B cell (primary cell): ENCODE measurements around the gene C19orf47. TPM values are rescaled to one million over a fixed set of nuclear protein-coding genes. Genes with fewer than 3 reads are reported as not detected.

Source experiments
- ATAC-seq: fragments of 200-7000 bp; cut with Tn5 transposase; one replicate; pipeline ENCODE4 v1.10.0; 2021; ENCODE audit warnings: low read depth, mild to moderate bottlenecking, moderate number of reproducible peaks, moderate library complexity
- CTCF ChIA-PET: fragments of 350-600 bp; sonication (Branson Sonifier 250); formaldehyde crosslinking; loops from one replicate; lab custom pipeline; 2021; ENCODE audit warnings: antibody characterized with exemption, inconsistent platforms; lab: Charles Lee
- POLR2A ChIA-PET: fragments of 350-600 bp; sonication (Branson Sonifier 250); formaldehyde crosslinking; loops from one replicate; lab custom pipeline; 2021; ENCODE audit warnings: antibody characterized with exemption; lab: Charles Lee
- DNase-seq: peaks from one replicate; pipeline ENCODE4 v3.0.0; 2013
- H2AFZ ChIP-seq: 2 replicates; pipeline ENCODE4 v1.6.1; 2012; ENCODE audit warnings: mild to moderate bottlenecking, low read depth, low read length; ENCODE audit not compliant: insufficient read depth, poor library complexity, severe bottlenecking
- H3K27ac ChIP-seq, 2 donors: 1 replicate in 1 of 2; 2 replicates in 1 of 2; pipeline ENCODE4 v1.5.1; 2012 to 2013; ENCODE audit warnings: low read length in 2 of 2, mild to moderate bottlenecking in 2 of 2, moderate library complexity in 1 of 2
- H3K27me3 ChIP-seq, 4 experiments: fragments of 200-600 bp in 1 of 4; sonication (generic) in 1 of 4; replicated peaks in 1 of 4; 1 replicate in 2 of 4; 2 replicates in 2 of 4; pipeline versions ENCODE4 v1.6.1 to v1.7.0; 2013 to 2016; ENCODE audit warnings: low read length in 3 of 4, mild to moderate bottlenecking in 2 of 4, mixed read lengths in 1 of 4, moderate library complexity in 1 of 4; ENCODE audit not compliant: insufficient read depth in 4 of 4, control insufficient read depth in 3 of 4; ENCODE audit errors: control extremely low read depth in 1 of 4
- H3K36me3 ChIP-seq, 2 experiments: replicated peaks in 1 of 2; 1 replicate in 1 of 2; 2 replicates in 1 of 2; pipeline versions ENCODE4 v1.6.1 to v1.7.1; 2013; ENCODE audit warnings: low read length in 1 of 2; ENCODE audit not compliant: insufficient read depth in 2 of 2, control insufficient read depth in 1 of 2; ENCODE audit errors: control extremely low read depth in 1 of 2, extremely low read depth in 1 of 2
- H3K4me1 ChIP-seq, 2 donors: fragments of 200-600 bp in 1 of 2; sonication (generic) in 1 of 2; 1 replicate in 1 of 2; 2 replicates in 1 of 2; pipeline versions ENCODE4 v1.5.1 to v1.6.1; 2013 to 2017; ENCODE audit warnings: low read length in 2 of 2; ENCODE audit not compliant: control insufficient read depth in 2 of 2, insufficient read depth in 2 of 2
- H3K4me2 ChIP-seq: replicated peaks from 2 replicates; pipeline ENCODE3; 2012; ENCODE audit warnings: mild to moderate bottlenecking, low read depth, low read length; ENCODE audit not compliant: poor library complexity, severe bottlenecking
- H3K4me3 ChIP-seq, 5 experiments: fragments of 200-600 bp in 1 of 5; sonication (generic) in 1 of 5; 1 replicate in 3 of 5; 2 replicates in 2 of 5; pipeline versions ENCODE4 v1.5.1 to v1.7.0; 2011 to 2016; ENCODE audit warnings: low read length in 4 of 5, mild to moderate bottlenecking in 4 of 5, low read depth in 2 of 5, control low read depth in 1 of 5, moderate library complexity in 1 of 5; ENCODE audit not compliant: insufficient read depth in 1 of 5; ENCODE audit errors: control extremely low read depth in 1 of 5, extremely low read depth in 1 of 5
- H3K79me2 ChIP-seq: fragments of 200-600 bp; sonication (generic); one replicate; pipeline ENCODE4 v1.6.0; 2016; ENCODE audit warnings: low read length; ENCODE audit not compliant: control insufficient read depth, insufficient read depth
- H3K9ac ChIP-seq: fragments of 200-600 bp; sonication (generic); 2 replicates; pipeline ENCODE4 v1.6.1; 2017; ENCODE audit warnings: mild to moderate bottlenecking, low read length, moderate library complexity
- H3K9me3 ChIP-seq, 3 donors: one replicate each; pipeline versions ENCODE4 v1.6.1 to v1.7.1; 2013; ENCODE audit warnings: low read length in 2 of 3; ENCODE audit not compliant: control insufficient read depth in 2 of 3, insufficient read depth in 1 of 3; ENCODE audit errors: control extremely low read depth in 1 of 3
- H4K20me1 ChIP-seq: 2 replicates; pipeline ENCODE4 v1.6.0; 2012; ENCODE audit warnings: mild to moderate bottlenecking, low read length; ENCODE audit not compliant: insufficient read depth, control insufficient read depth, poor library complexity, severe bottlenecking
- H3K27ac Mint-ChIP-seq: one replicate; pipeline ENCODE4 v1.8.0; 2021; ENCODE audit warnings: mixed read lengths
- H3K27me3 Mint-ChIP-seq: one replicate; pipeline ENCODE4 v1.8.0; 2021; ENCODE audit warnings: mixed read lengths
- H3K4me1 Mint-ChIP-seq: one replicate; pipeline ENCODE4 v1.8.0; 2021; ENCODE audit warnings: mixed read lengths
- H3K4me3 Mint-ChIP-seq: one replicate; pipeline ENCODE4 v1.8.0; 2021; ENCODE audit warnings: mixed read lengths
- H3K9me3 Mint-ChIP-seq: one replicate; pipeline ENCODE4 v1.8.0; 2022; ENCODE audit warnings: mixed read lengths; ENCODE audit not compliant: insufficient read depth
- CTCF ChIP-seq: fragments of 200-600 bp; IDR thresholded peaks from one replicate; pipeline ENCODE4 v1.8.0; 2022; ENCODE audit warnings: antibody characterized with exemption, mild to moderate bottlenecking
- EZH2 ChIP-seq: IDR thresholded peaks from 2 replicates; pipeline ENCODE4 v1.6.1; 2012; ENCODE audit warnings: borderline replicate concordance, low read depth, mild to moderate bottlenecking, moderate library complexity, low read length; ENCODE audit not compliant: insufficient read depth, poor library complexity, severe bottlenecking
- WGBS: methylation state at CpG from one replicate; pipeline ENCODE4 v1.1.5; 2013; ENCODE audit warnings: missing lambda C conversion rate; ENCODE audit not compliant: insufficient coverage; 5-methylcytosine and 5-hydroxymethylcytosine counted together
- intact Hi-C: fragments of 100-400 bp; cut with micrococcal nuclease; formaldehyde crosslinking; loops from one replicate; pipeline ENCODE4 v1.10.0; 2022
- polyA plus RNA-seq: library from polyadenylated mRNA; depleted of rRNA; stranded (reverse); fragments of >200 nt; gene quantifications from 2 replicates; pipeline ENCODE4 v1.2.3, GENCODE V29; 2012
- total RNA-seq, 2 donors: library from RNA; stranded (reverse); fragments of 120-200 nt in 1 of 2; gene quantifications; 1 replicate in 1 of 2; 2 replicates in 1 of 2; pipeline versions ENCODE4 v1.2.3 to v1.2.4, GENCODE V29; 2013 to 2022

C19orf47 gene
- total and polyA plus RNA-seq, 2 donors (not counting 1 experiment from before 2014, with no cell fraction given): 12.7 to 16.7 TPM

GRCh38 chr19:40388481-40388880, 40.3 kb upstream of the C19orf47 start:
- Histone ChIP-seq H3K4me1 (no peaks in the 10 kb centered on the region), H3K9me3 (no peaks in the 10 kb centered on the region), H3K9ac (no peak overlapping the region), H3K4me2 (no peak overlapping the region), H3K79me2 (no peaks in the 10 kb centered on the region), H3K36me3 (no peaks in the 10 kb centered on the region), H3K4me3 (no peak overlapping the region), H4K20me1 (no peaks in the 10 kb centered on the region), H3K27ac (no peak overlapping the region), H3K27me3 (peaks cover 0 to 3% (median 0%) of the 10 kb centered on the region in 4 experiments), H2AFZ (no peak overlapping the region)
- Mint-ChIP-seq H3K27me3 (no peaks in the 10 kb centered on the region), H3K4me1 (no peaks in the 10 kb centered on the region), H3K9me3 (no peaks in the 10 kb centered on the region), H3K4me3 (no peak overlapping the region), H3K27ac (no peak overlapping the region)
- no peak for TF ChIP-seq CTCF
- TF ChIP-seq EZH2: no peak
- intact Hi-C loops: no loop called here
- WGBS: 83% methylated on average over 3 of the region's 3 CpGs
- POLR2A ChIA-PET: no interaction called here
- ATAC-seq (no peak), DNase-seq (no peak)
- CTCF ChIA-PET: no interaction called here

- ChIA-PET CTCF (no interaction called here), POLR2A (no interaction called here)
- ATAC-seq: no peak
- no peaks in the 10 kb centered on the region for H3K36me3 ChIP-seq
- Mint-ChIP-seq H3K9me3 (no peaks in the 10 kb centered on the region), H3K27me3 (no peaks in the 10 kb centered on the region), H3K4me1 (no peaks in the 10 kb centered on the region), H3K27ac (no peak overlapping the region), H3K4me3 (no peak overlapping the region)
- H3K4me1 ChIP-seq: no peaks in the 10 kb centered on the region
- no peak overlapping the region for H3K4me3 ChIP-seq
- H3K9me3 ChIP-seq: no peaks in the 10 kb centered on the region
- H3K4me2 ChIP-seq: no peak overlapping the region
- no peaks in the 10 kb centered on the region for H3K79me2 ChIP-seq
- TF ChIP-seq CTCF (no peak), EZH2 (no peak)
- H3K27me3 ChIP-seq: peaks cover 0 to 3% (median 0%) of the 10 kb centered on the region in 4 experiments
- DNase-seq: no peak
- H3K27ac ChIP-seq: no peak overlapping the region
- no peak overlapping the region for H2AFZ ChIP-seq
- no peaks in the 10 kb centered on the region for H4K20me1 ChIP-seq
- H3K9ac ChIP-seq: no peak overlapping the region
- intact Hi-C loops: no loop called here
- 96% methylated on average over 10 of the region's 10 CpGs for WGBS
Measured at GRCh38 chr19:40387155-40387554, 39.0 kb upstream of the C19orf47 start.
